Brain pericyte (primary cell): Measurements from ENCODE around the gene MARCOL.

Experiments
- DNase-seq: peaks from one replicate; pipeline ENCODE4 v3.0.0-alpha.2; 2012; ENCODE audit warnings: low read depth, low spot score

The MARCOL gene

GRCh38 chr5:148238418-148238794 is at the start of gene MARCOL:
Gene MARCOL (plus strand): TSS chr5:148238525. CDS start chr5:148238598, 73 bp downstream.
- DNase-seq: no peak

- no peak for DNase-seq
These were observed 47.3 kb upstream of the MARCOL start for GRCh38 chr5:148191010-148191409.

GRCh38 chr5:148193202-148193601 is 45.1 kb upstream of the MARCOL start:
- DNase-seq: no peak

- DNase-seq: no peak
These were observed 37.2 kb upstream of the MARCOL start for GRCh38 chr5:148201151-148201550.

- DNase-seq: no peak
These were observed 35.7 kb upstream of the MARCOL start, which contains the start of gene SPINK6 for GRCh38 chr5:148202531-148203203. Gene SPINK6 (plus strand): TSS chr5:148203042. CDS start chr5:148203097, 55 bp downstream.

GRCh38 chr5:148205044-148205806 is 33.1 kb upstream of the MARCOL start:
- DNase-seq: no peak

- no peak for DNase-seq
These were observed 32.5 kb upstream of the MARCOL start for GRCh38 chr5:148205865-148206264.

- no peak for DNase-seq
These were observed 31.7 kb upstream of the MARCOL start for GRCh38 chr5:148206620-148207019.

- DNase-seq: no peak
These were observed 30.1 kb upstream of the MARCOL start for GRCh38 chr5:148208226-148208625.

GRCh38 chr5:148209151-148209770 is 29.1 kb upstream of the MARCOL start:
- DNase-seq: no peak

GRCh38 chr5:148214665-148215185 is 23.6 kb upstream of the MARCOL start:
- no peak for DNase-seq

GRCh38 chr5:148221508-148221907 is 16.8 kb upstream of the MARCOL start:
- DNase-seq: no peak

- DNase-seq: no peak
These were observed 14.1 kb upstream of the MARCOL start for GRCh38 chr5:148224117-148224742.

GRCh38 chr5:148228392-148228984 is 9.8 kb upstream of the MARCOL start:
- DNase-seq: no peak

- no peak for DNase-seq
These were observed 8.5 kb upstream of the MARCOL start for GRCh38 chr5:148229840-148230239.

GRCh38 chr5:148230240-148230639 is 8.1 kb upstream of the MARCOL start:
- no peak for DNase-seq

- no peak for DNase-seq
These were observed 424 bp upstream of the MARCOL start for GRCh38 chr5:148237785-148238417.

GRCh38 chr5:148248894-148249293 is 10.6 kb downstream of the MARCOL start:
- no peak for DNase-seq

GRCh38 chr5:148255456-148255855 is 17.1 kb downstream of the MARCOL start:
- DNase-seq: no peak

- DNase-seq: no peak
These were observed 21.0 kb downstream of the MARCOL start for GRCh38 chr5:148259288-148259687.

- no peak for DNase-seq
These were observed 22.9 kb downstream of the MARCOL start for GRCh38 chr5:148261221-148261620.
